WERI-Rb-1 (cell line): ENCODE results near the gene MACROD2.

Source experiments
- DNase-seq: peaks from one replicate; pipeline ENCODE4 v3.0.0-alpha.2; 2020
- H3K27ac ChIP-seq: fragments of 250-450 bp; sonication (Bioruptor Pico); 2 replicates; pipeline ENCODE4 v1.5.1; 2020; ENCODE audit warnings: mild to moderate bottlenecking, moderate library complexity
- H3K27me3 ChIP-seq: fragments of 250-450 bp; sonication (Bioruptor Pico); 2 replicates; pipeline ENCODE4 v1.5.1; 2021; ENCODE audit warnings: mild to moderate bottlenecking, low read depth, moderate library complexity; ENCODE audit not compliant: insufficient read depth, severe bottlenecking
- H3K36me3 ChIP-seq: fragments of 250-450 bp; sonication (Bioruptor Pico); 2 replicates; pipeline ENCODE4 v1.5.1; 2020; ENCODE audit warnings: mild to moderate bottlenecking, moderate library complexity
- H3K4me3 ChIP-seq: 2 replicates; pipeline ENCODE4 v1.5.1; 2011; ENCODE audit warnings: low read depth, mild to moderate bottlenecking, control low read depth, low read length
- H3K9me3 ChIP-seq: fragments of 250-450 bp; sonication (Bioruptor Pico); 2 replicates; pipeline ENCODE4 v1.5.1; 2021; ENCODE audit warnings: mild to moderate bottlenecking, moderate library complexity; ENCODE audit not compliant: severe bottlenecking
- TF ChIP-seq, protein P1 (sequence below): IDR thresholded peaks from 2 replicates; pipeline ENCODE4 v1.5.1; 2011; ENCODE audit warnings: low read depth, mild to moderate bottlenecking, control low read depth, inconsistent platforms, low read length

MACROD2 gene

DNA sequence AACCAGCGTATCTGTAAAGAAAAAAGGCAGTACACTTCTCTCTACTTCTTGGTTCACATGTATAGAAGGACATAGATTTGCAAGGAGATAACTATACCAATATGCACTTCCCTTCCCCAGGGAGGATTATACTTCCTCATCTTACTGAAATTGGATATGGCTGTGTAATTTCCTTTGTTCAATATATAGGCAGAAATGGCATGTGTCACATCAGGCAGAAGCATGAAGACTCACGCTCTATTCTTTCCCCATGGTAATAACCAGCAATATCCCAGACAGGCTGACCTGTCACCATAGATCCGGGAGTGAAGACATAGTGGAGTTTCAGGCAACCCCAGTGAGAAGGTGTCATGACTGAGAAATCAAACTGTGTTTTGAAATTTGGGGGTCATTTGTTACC lies 2059.7 kb downstream of the MACROD2 start:
- no peaks in the 10 kb centered on the region for H3K27me3 ChIP-seq
- TF ChIP-seq, protein P1, sequence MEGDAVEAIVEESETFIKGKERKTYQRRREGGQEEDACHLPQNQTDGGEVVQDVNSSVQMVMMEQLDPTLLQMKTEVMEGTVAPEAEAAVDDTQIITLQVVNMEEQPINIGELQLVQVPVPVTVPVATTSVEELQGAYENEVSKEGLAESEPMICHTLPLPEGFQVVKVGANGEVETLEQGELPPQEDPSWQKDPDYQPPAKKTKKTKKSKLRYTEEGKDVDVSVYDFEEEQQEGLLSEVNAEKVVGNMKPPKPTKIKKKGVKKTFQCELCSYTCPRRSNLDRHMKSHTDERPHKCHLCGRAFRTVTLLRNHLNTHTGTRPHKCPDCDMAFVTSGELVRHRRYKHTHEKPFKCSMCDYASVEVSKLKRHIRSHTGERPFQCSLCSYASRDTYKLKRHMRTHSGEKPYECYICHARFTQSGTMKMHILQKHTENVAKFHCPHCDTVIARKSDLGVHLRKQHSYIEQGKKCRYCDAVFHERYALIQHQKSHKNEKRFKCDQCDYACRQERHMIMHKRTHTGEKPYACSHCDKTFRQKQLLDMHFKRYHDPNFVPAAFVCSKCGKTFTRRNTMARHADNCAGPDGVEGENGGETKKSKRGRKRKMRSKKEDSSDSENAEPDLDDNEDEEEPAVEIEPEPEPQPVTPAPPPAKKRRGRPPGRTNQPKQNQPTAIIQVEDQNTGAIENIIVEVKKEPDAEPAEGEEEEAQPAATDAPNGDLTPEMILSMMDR = no peak
- no peak overlapping the region for H3K4me3 ChIP-seq
- H3K36me3 ChIP-seq = no peaks in the 10 kb centered on the region
- H3K27ac ChIP-seq = no peak overlapping the region
- H3K9me3 ChIP-seq = no peaks in the 10 kb centered on the region
- DNase-seq = no peak

DNA sequence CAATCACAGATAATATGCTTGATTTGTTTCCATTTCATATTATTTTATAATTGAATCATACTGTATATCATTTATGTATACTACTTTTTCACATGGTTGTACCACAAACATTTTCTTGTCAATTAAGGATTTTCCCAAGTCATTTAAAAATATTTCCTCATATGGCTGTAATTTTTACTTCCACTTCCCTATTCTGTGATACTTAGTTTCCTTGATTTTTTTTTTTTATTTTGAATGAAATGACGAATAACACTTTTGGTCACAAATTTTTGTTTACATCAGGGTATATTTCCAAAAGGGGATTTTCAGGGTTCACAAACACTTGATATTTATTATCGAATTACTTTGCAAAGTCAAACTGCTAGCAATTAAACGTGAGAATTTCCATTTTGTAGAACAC lies 2062.3 kb downstream of the MACROD2 start:
- H3K27me3 ChIP-seq = no peaks in the 10 kb centered on the region
- TF ChIP-seq, protein P1 = no peak
- H3K9me3 ChIP-seq = no peaks in the 10 kb centered on the region
- no peak overlapping the region for H3K27ac ChIP-seq
- H3K36me3 ChIP-seq = no peaks in the 10 kb centered on the region
- no peak overlapping the region for H3K4me3 ChIP-seq
- no peak for DNase-seq

DNA sequence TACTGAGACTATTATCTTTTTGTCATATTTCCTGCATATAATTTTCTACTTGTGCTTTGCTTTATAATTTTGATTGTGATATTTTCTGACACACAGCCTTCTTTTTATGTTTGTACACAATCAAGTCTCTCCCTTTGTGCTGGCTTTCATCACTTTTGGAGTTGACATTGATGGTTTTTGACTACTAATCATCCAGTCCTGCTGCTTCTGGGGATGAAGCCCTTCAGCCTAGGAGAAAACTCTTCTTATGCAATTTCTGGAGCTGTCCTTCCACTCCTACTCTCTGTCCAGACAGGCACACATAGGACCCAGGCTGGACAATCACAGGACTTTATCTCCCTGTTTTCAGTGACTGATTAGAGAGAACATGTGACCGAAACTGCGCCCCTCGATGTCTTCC lies 2063.0 kb downstream of the MACROD2 start:
- H3K27me3 ChIP-seq = no peaks in the 10 kb centered on the region
- no peaks in the 10 kb centered on the region for H3K9me3 ChIP-seq
- TF ChIP-seq, protein P1 = no peak
- DNase-seq = no peak
- no peak overlapping the region for H3K4me3 ChIP-seq
- no peak overlapping the region for H3K27ac ChIP-seq
- no peaks in the 10 kb centered on the region for H3K36me3 ChIP-seq

DNA sequence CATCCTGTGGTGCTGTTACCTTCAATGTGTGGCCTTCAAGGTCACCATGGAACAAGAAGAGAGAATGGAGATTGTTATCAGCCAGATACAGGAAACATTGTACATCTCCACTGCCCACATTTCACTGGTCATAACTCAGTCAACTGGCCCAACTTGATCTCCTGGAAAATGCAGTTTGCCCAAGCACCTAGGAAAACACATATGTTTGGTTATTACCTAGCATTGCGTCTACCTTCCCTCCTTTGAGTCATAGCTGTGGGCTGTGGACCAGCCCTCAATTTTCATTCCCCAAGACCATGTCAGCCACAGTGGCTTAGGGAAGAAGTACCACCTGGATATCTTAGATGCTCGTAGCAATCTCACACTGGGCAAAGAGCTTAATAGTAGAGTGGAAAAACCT lies 2064.5 kb downstream of the MACROD2 start:
- Histone ChIP-seq H3K9me3 (no peaks in the 10 kb centered on the region), H3K27ac (no peak overlapping the region), H3K27me3 (no peaks in the 10 kb centered on the region), H3K36me3 (no peaks in the 10 kb centered on the region), H3K4me3 (no peak overlapping the region)
- TF ChIP-seq, protein P1 = no peak
- DNase-seq = no peak

DNA sequence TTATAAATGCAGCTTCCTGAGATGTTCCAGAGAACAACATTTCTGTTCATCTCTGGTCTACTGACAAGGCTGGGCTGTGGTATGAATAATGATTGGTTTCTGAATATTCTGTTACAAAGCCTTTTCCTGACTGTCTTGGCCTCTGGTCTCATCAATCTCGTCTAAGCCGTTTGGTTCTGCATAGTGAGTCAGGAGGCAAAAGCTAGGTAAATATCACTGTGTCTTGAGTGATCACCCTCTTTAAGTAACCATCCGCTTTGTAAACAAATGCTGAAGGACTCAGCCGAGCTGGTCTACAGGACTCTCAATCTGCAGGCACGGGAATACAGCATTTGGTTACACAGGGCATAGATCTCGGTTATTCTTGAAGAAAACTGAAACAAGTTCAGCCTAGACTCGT lies 2066.0 kb downstream of the MACROD2 start:
- Histone ChIP-seq H3K36me3 (no peaks in the 10 kb centered on the region), H3K9me3 (no peaks in the 10 kb centered on the region), H3K4me3 (no peak overlapping the region), H3K27ac (no peak overlapping the region), H3K27me3 (no peaks in the 10 kb centered on the region)
- TF ChIP-seq, protein P1 = no peak
- DNase-seq = no peak
